Coronary artery (tissue), 2 donors: Measurements from ENCODE around the gene ZNF180.
A peak's percentile ranks its signal among the peaks of the same experiment; 100 is the strongest.

Experiments used
- DNase-seq: peaks from one replicate; pipeline ENCODE4 v3.0.0-alpha.2; 2017; ENCODE audit warnings: low spot score
- H3K27ac ChIP-seq, 2 donors: fragments of 200-600 bp; sonication (generic); one replicate each; pipeline ENCODE4 v1.5.1; 2016 to 2019
- H3K4me3 ChIP-seq: fragments of 200-600 bp; sonication (generic); 2 replicates; pipeline ENCODE4 v1.5.1; 2016; ENCODE audit warnings: mild to moderate bottlenecking, moderate library complexity
- CTCF ChIP-seq: fragments of 200-600 bp; sonication (generic); IDR thresholded peaks from one replicate; pipeline ENCODE4 v1.5.1; 2019; ENCODE audit warnings: antibody characterized with exemption

ZNF180 gene

DNA sequence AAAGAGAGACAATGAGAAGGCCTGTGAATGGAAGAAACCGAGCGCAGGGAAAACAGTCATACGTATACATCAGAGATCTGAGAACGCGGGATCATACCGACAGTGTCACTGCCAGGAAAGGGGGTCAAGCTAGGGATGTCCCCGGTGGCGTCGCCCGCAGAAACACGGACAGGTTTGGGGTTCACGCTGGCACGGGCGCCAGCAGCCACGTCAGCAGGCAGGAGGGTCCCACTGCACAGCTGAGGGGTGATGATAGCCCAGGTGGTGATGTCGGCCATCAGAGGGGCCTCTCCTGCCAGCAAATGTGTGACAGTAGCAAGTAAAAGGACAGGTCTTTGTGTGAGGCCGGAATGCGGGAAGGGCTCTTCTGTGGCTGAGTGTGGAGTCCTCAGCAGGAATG lies 48.6 kb downstream of the ZNF180 start:
- Histone ChIP-seq H3K27ac (no peak overlapping the region), H3K4me3 (no peak overlapping the region)
- no peak for TF ChIP-seq CTCF
- DNase-seq: no peak

- TF ChIP-seq CTCF: no peak
- DNase-seq: peak; percentile 84
- Histone ChIP-seq H3K27ac (peak within 1 kb of the TSS; percentile 9 to 68), H3K4me3 (peak within 1 kb of the TSS; percentile 79)
These were observed 52.2 kb downstream of the ZNF180 start, which contains the start of gene ZNF229 for GRCh38 chr19:44447916-44448674. Gene ZNF229, minus strand, starts transcription at chr19:44448472. Its CDS starts 5,625 bp downstream, at chr19:44442847.

DNA sequence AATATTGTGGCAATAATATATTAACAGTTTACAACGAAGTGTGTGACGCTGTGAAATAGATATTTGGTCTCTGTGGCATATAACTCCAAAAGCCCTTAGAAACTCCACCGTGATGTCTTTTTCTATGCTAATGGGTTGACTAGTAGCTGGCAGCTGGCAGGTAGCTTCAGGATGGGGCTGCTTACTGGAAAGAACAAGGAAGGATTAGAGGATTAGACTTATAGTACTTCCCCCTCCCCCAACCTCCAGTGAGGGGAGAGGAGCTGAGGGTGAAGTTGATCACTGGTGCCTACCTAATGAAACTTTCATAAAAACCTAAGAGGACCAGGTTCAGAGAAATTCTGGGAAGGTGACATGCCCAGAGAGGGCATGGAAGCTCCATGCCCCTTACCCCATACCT lies 61.9 kb downstream of the ZNF180 start:
- no peak for TF ChIP-seq CTCF
- no peak for DNase-seq
- Histone ChIP-seq H3K4me3 (no peak overlapping the region), H3K27ac (no peak overlapping the region)

GRCh38 chr19:44435441-44435840 lies 64.9 kb downstream of the ZNF180 start:
- H3K27ac ChIP-seq: no peak overlapping the region
- DNase-seq: no peak
- TF ChIP-seq CTCF: no peak
- H3K4me3 ChIP-seq: no peak overlapping the region

DNA sequence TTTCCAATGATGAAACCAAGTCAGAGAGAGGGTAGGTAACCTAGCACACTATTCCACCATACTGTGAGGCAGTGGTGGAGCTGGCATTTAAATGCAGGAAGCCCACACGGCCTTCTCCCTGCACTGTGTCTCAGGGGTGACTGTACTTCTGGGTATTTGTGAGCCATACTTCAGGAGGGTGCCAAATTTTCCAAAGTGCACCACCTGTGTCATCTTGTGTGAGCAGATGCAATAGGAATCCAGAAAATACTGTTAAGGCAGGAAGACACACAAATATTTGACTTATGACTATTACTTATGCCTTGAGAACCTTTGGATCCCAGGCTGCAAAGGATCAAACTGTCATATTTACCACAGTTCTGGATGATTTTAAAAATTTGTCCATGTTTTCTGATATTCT lies 69.4 kb downstream of the ZNF180 start:
- Histone ChIP-seq H3K27ac (no peak overlapping the region), H3K4me3 (no peak overlapping the region)
- no peak for DNase-seq
- TF ChIP-seq CTCF: no peak
